H9 (cell line): Measurements from ENCODE around the gene MICU1. TPM values are rescaled to one million over a fixed set of nuclear protein-coding genes. Genes with fewer than 3 reads are reported as not detected.

Experiments used
- DNase-seq: peaks from one replicate; pipeline ENCODE4 v3.0.0-alpha.2; 2017
- H2AFZ ChIP-seq: one replicate; pipeline ENCODE4 v1.6.1; 2013; ENCODE audit warnings: mild to moderate bottlenecking, low read length, control low read depth, moderate library complexity
- H2AK5ac ChIP-seq: 2 replicates; pipeline ENCODE4 v1.6.1; 2013; ENCODE audit warnings: low read length, control low read depth, mixed read lengths; ENCODE audit not compliant: insufficient read length
- H2BK120ac ChIP-seq: one replicate; pipeline ENCODE4 v1.6.1; 2013; ENCODE audit warnings: low read depth, mild to moderate bottlenecking, low read length, control low read depth, inconsistent platforms; ENCODE audit not compliant: poor library complexity, severe bottlenecking
- H2BK12ac ChIP-seq: 2 replicates; pipeline ENCODE4 v1.6.1; 2013; ENCODE audit warnings: low read length, control low read depth, mixed read lengths, low read depth; ENCODE audit not compliant: insufficient read length
- H2BK15ac ChIP-seq: 2 replicates; pipeline ENCODE4 v1.6.1; 2013; ENCODE audit warnings: low read depth, low read length, control low read depth
- H2BK20ac ChIP-seq: one replicate; pipeline ENCODE4 v1.6.1; 2013; ENCODE audit warnings: low read depth, mild to moderate bottlenecking, low read length, control low read depth, inconsistent platforms; ENCODE audit not compliant: poor library complexity, severe bottlenecking
- H2BK5ac ChIP-seq: 2 replicates; pipeline ENCODE4 v1.6.1; 2013; ENCODE audit warnings: low read length, control low read depth, mixed read lengths; ENCODE audit not compliant: insufficient read length
- H3K14ac ChIP-seq: 2 replicates; pipeline ENCODE4 v1.6.1; 2013; ENCODE audit warnings: low read length, control low read depth; ENCODE audit not compliant: insufficient read depth
- H3K18ac ChIP-seq: 2 replicates; pipeline ENCODE4 v1.6.1; 2013; ENCODE audit warnings: low read depth, mild to moderate bottlenecking, mixed read lengths, low read length, control low read depth; ENCODE audit not compliant: insufficient read length
- H3K23ac ChIP-seq: 2 replicates; pipeline ENCODE4 v1.6.1; 2013; ENCODE audit warnings: low read length, control low read depth, mixed read lengths, low read depth; ENCODE audit not compliant: insufficient read length
- H3K23me2 ChIP-seq: 2 replicates; pipeline ENCODE4 v1.6.1; 2013; ENCODE audit warnings: low read depth, mild to moderate bottlenecking, mixed read lengths, low read length, control low read depth; ENCODE audit not compliant: insufficient read length, poor library complexity, severe bottlenecking
- H3K27ac ChIP-seq: 2 replicates; pipeline ENCODE4 v1.5.1; 2013; ENCODE audit warnings: low read length, control low read depth, mixed read lengths, low read depth; ENCODE audit not compliant: insufficient read length
- H3K27me3 ChIP-seq: 2 replicates; pipeline ENCODE4 v1.6.1; 2013; ENCODE audit warnings: low read length, control low read depth, inconsistent platforms; ENCODE audit not compliant: insufficient read depth
- H3K4ac ChIP-seq: 2 replicates; pipeline ENCODE4 v1.6.1; 2013; ENCODE audit warnings: low read depth, mild to moderate bottlenecking, control low read depth, inconsistent platforms, low read length, moderate library complexity
- H3K4me1 ChIP-seq: 2 replicates; pipeline ENCODE4 v1.6.1; 2013; ENCODE audit warnings: low read length, control low read depth, inconsistent platforms; ENCODE audit not compliant: insufficient read depth
- H3K4me2 ChIP-seq: 2 replicates; pipeline ENCODE4 v1.6.1; 2013; ENCODE audit warnings: low read length, control low read depth, mixed read lengths; ENCODE audit not compliant: insufficient read length, insufficient read depth
- H3K56ac ChIP-seq: 2 replicates; pipeline ENCODE4 v1.6.1; 2013; ENCODE audit warnings: low read depth, mild to moderate bottlenecking, mixed read lengths, low read length, control low read depth; ENCODE audit not compliant: insufficient read length
- H3K79me1 ChIP-seq: 2 replicates; pipeline ENCODE4 v1.6.1; 2013; ENCODE audit warnings: low read depth, mild to moderate bottlenecking, moderate library complexity, low read length, control low read depth, inconsistent platforms; ENCODE audit not compliant: insufficient read depth, poor library complexity, severe bottlenecking
- H3K79me2 ChIP-seq: 2 replicates; pipeline ENCODE4 v1.6.1; 2013; ENCODE audit warnings: low read length, control low read depth, inconsistent platforms; ENCODE audit not compliant: insufficient read depth
- H3K9ac ChIP-seq: 2 replicates; pipeline ENCODE4 v1.6.1; 2013; ENCODE audit warnings: low read length, control low read depth, mixed read lengths; ENCODE audit not compliant: insufficient read length; ENCODE audit errors: extremely low read depth
- H3K9me3 ChIP-seq: one replicate; pipeline ENCODE4 v1.6.1; 2013; ENCODE audit warnings: low read depth, low read length, inconsistent platforms; ENCODE audit not compliant: control insufficient read depth
- H3T11ph ChIP-seq: one replicate; pipeline ENCODE4 v1.6.1; 2013; ENCODE audit warnings: mild to moderate bottlenecking, low read length, control low read depth, inconsistent platforms
- H4K20me1 ChIP-seq: one replicate; pipeline ENCODE4 v1.6.1; 2013; ENCODE audit not compliant: control insufficient read depth, insufficient read length, insufficient read depth
- H4K5ac ChIP-seq: 2 replicates; pipeline ENCODE4 v1.6.1; 2013; ENCODE audit warnings: low read depth, mild to moderate bottlenecking, mixed read lengths, low read length, control low read depth; ENCODE audit not compliant: insufficient read length
- H4K8ac ChIP-seq: replicated peaks from 2 replicates; pipeline ENCODE4 v1.6.1; 2013; ENCODE audit warnings: low read length, control low read depth, mixed read lengths, low read depth; ENCODE audit not compliant: insufficient read length
- H4K91ac ChIP-seq: 2 replicates; pipeline ENCODE4 v1.6.1; 2013; ENCODE audit warnings: low read depth, mild to moderate bottlenecking, moderate library complexity, mixed read lengths, low read length, control low read depth; ENCODE audit not compliant: insufficient read length
- H3K27ac Mint-ChIP-seq, 3 experiments: 2 replicates in 2 of 3; 3 replicates in 1 of 3; pipeline ENCODE4 v1.8.0; 2020 to 2021; ENCODE audit warnings: mixed read lengths in 3 of 3, mild to moderate bottlenecking in 1 of 3, moderate library complexity in 1 of 3
- H3K27me3 Mint-ChIP-seq: 2 replicates; pipeline ENCODE4 v1.8.0; 2021; ENCODE audit warnings: low read depth, mild to moderate bottlenecking, moderate library complexity, mixed read lengths
- H3K36me3 Mint-ChIP-seq, 3 experiments: 2 replicates in 2 of 3; 3 replicates in 1 of 3; pipeline ENCODE4 v1.8.0; 2020 to 2021; ENCODE audit warnings: low read depth in 3 of 3, mixed read lengths in 3 of 3; ENCODE audit not compliant: insufficient read depth in 1 of 3
- H3K4me1 Mint-ChIP-seq, 2 experiments: 2 replicates each; pipeline ENCODE4 v1.8.0; 2020; ENCODE audit warnings: mixed read lengths in 2 of 2
- H3K4me3 Mint-ChIP-seq, 2 experiments: 2 replicates in 1 of 2; 3 replicates in 1 of 2; pipeline ENCODE4 v1.8.0; 2020 to 2021; ENCODE audit warnings: mild to moderate bottlenecking in 2 of 2, mixed read lengths in 2 of 2, moderate library complexity in 1 of 2
- H3K9me3 Mint-ChIP-seq, 2 experiments: 2 replicates in 1 of 2; 3 replicates in 1 of 2; pipeline ENCODE4 v1.8.0; 2020; ENCODE audit warnings: mild to moderate bottlenecking in 2 of 2, mixed read lengths in 2 of 2, moderate library complexity in 1 of 2
- CTCF ChIP-seq: fragments of 200-600 bp; sonication (generic); conservative IDR thresholded peaks from 3 replicates; pipeline ENCODE4 v1.8.0; 2021; ENCODE audit warnings: antibody characterized with exemption, mild to moderate bottlenecking
- WGBS: extraction: QIAGEN DNeasy Blood & Tissue Kit; methylation state at CpG from one replicate; pipeline ENCODE4 v1.1.7; 2013; ENCODE audit warnings: missing lambda C conversion rate, low lambda C conversion rate, mixed read lengths; ENCODE audit not compliant: insufficient read length; ENCODE audit errors: extremely low coverage; 5-methylcytosine and 5-hydroxymethylcytosine counted together
- total RNA-seq: library from RNA; stranded (reverse); gene quantifications from 2 replicates; pipeline ENCODE4 v1.2.1, GENCODE V29; 2021

MICU1 gene
- total RNA-seq, 1 experiment from 2014 or later: 33.2 TPM

- Histone ChIP-seq H2AK5ac (no peak overlapping the region), H2BK20ac (no peak overlapping the region), H2AFZ (no peak overlapping the region), H3K79me2 (no peaks in the 10 kb centered on the region), H3K4me2 (no peak overlapping the region), H4K5ac (no peak overlapping the region), H4K8ac (no peak overlapping the region), H3K79me1 (no peaks in the 10 kb centered on the region), H3K27ac (no peak overlapping the region), H3K27me3 (no peaks in the 10 kb centered on the region), H2BK120ac (no peak overlapping the region), H3K18ac (no peak overlapping the region), H3K56ac (no peak overlapping the region), H3K9ac (no peak overlapping the region), H3K23me2 (no peaks in the 10 kb centered on the region), H3K14ac (no peak overlapping the region), H3K9me3 (no peaks in the 10 kb centered on the region), H2BK5ac (no peak overlapping the region), H3K4me1 (no peaks in the 10 kb centered on the region), H4K91ac (no peak overlapping the region), H3K4ac (no peak overlapping the region), H2BK12ac (no peak overlapping the region), H2BK15ac (no peak overlapping the region), H3T11ph (no peak overlapping the region), H4K20me1 (no peaks in the 10 kb centered on the region), H3K23ac (no peak overlapping the region)
- Mint-ChIP-seq H3K27me3 (no peaks in the 10 kb centered on the region), H3K27ac (no peak overlapping the region), H3K4me3 (no peak overlapping the region), H3K36me3 (peaks cover 8 to 21% (median 18%) of the 10 kb centered on the region in 3 experiments; a peak in 5 of 7 replicates), H3K9me3 (no peaks in the 10 kb centered on the region), H3K4me1 (peaks cover 2 to 3% of the 10 kb centered on the region in 2 experiments; a peak in 2 of 4 replicates)
- peak; percentile 77 for TF ChIP-seq CTCF
- no peak for DNase-seq
- WGBS: no CpG with 5 or more reads among the region's 4 CpGs
These were observed 57.8 kb downstream of the MICU1 start for GRCh38 chr10:72567889-72568640.
